NB4 (cell line): ENCODE results near the gene SLC22A23.

Experiments
- MYC ChIP-seq: IDR thresholded peaks from 2 replicates; pipeline ENCODE4 v1.6.1; 2011; ENCODE audit warnings: low read depth, low read length
- POLR2A ChIP-seq: IDR thresholded peaks from 2 replicates; pipeline ENCODE4 v1.6.1; 2011; ENCODE audit warnings: mild to moderate bottlenecking; ENCODE audit not compliant: insufficient read length; ENCODE audit errors: extremely low read depth
- TF ChIP-seq, protein P1 (sequence below): IDR thresholded peaks from one replicate; pipeline ENCODE4 v1.5.1; 2012; ENCODE audit warnings: low read depth, low read length

DNA sequence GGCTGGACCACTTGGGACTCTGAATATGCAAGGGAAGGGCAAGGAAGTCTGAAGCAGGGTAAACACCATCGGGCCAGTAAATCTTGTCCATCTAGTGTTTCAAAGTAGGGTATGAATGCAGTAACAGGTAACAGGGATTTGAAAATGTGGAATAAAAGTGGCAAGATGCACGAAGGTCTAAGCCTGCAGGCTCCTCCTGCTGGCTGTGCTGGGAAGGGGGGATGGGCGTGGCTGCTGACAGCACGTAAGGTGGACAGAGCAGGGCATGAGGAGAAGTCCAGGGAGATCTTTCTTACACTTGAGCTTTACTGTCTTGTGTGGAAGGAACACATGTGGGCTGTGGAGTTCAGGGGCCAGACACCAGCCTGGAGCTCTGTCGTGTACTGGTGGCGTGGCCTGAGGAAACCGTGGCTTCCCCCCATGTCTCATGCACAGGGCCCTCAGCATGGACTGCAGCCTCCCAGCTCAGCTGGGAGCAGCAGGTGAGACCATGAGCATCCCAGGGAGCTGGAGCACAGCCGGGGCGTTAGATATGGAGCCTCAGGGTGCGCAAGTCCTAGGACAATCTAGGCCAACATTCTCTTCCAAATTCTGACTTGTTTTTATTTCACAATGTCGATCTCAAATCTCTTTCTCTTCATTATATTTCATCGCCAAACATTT, 84.5 kb downstream of the SLC22A23 start:
- TF ChIP-seq, protein P1, sequence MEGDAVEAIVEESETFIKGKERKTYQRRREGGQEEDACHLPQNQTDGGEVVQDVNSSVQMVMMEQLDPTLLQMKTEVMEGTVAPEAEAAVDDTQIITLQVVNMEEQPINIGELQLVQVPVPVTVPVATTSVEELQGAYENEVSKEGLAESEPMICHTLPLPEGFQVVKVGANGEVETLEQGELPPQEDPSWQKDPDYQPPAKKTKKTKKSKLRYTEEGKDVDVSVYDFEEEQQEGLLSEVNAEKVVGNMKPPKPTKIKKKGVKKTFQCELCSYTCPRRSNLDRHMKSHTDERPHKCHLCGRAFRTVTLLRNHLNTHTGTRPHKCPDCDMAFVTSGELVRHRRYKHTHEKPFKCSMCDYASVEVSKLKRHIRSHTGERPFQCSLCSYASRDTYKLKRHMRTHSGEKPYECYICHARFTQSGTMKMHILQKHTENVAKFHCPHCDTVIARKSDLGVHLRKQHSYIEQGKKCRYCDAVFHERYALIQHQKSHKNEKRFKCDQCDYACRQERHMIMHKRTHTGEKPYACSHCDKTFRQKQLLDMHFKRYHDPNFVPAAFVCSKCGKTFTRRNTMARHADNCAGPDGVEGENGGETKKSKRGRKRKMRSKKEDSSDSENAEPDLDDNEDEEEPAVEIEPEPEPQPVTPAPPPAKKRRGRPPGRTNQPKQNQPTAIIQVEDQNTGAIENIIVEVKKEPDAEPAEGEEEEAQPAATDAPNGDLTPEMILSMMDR: peak; percentile 5
- TF ChIP-seq POLR2A (no peak), MYC (no peak)
